ENCODE measurements around the gene CCDC63.

CCDC63 gene

DNA sequence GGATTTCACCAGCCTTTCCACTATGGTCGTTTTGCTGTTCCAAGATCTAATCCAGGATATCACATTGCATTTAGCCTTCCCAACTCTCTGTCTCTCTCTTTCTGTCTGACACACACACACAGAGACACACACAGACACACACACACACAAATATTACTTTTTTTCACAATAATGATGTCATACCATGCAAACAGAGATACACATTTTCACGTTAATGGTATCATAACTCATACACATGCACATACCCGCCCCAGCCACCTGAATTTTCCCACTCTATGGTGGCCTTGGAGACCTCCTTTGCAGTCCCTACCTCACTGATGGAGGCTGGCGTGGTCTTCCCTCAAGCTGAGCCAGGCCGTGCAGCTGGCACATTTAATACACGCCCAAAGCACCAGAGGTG is 80.8 kb downstream of the CCDC63 start:
- TF ChIP-seq POLR2A (IDR thresholded peaks at IDR 0.05; ENCODE audit: extremely low read depth, insufficient read length) (no peak), MYC (IDR thresholded peaks at IDR 0.05; ENCODE audit: low read depth, low read length) (no peak), CTCF (IDR thresholded peaks at IDR 0.05; ENCODE audit: low read depth, low read length) (no peak)
- TF ChIP-seq, protein P1, sequence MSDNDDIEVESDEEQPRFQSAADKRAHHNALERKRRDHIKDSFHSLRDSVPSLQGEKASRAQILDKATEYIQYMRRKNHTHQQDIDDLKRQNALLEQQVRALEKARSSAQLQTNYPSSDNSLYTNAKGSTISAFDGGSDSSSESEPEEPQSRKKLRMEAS (IDR thresholded peaks at IDR 0.05; ENCODE audit: low read depth, low read length): no peak
- H3K4me3 ChIP-seq (ENCODE audit: low read depth, low read length): no peak overlapping the region
- DNase-seq (ENCODE audit: low read depth): no peak

GRCh38 chr12:110928700-110929099 is 81.9 kb downstream of the CCDC63 start:
- H3K4me3 ChIP-seq (ENCODE audit: low read depth, low read length): no peak overlapping the region
- no peak for DNase-seq (ENCODE audit: low read depth)
- TF ChIP-seq POLR2A (IDR thresholded peaks at IDR 0.05; ENCODE audit: extremely low read depth, insufficient read length) (no peak), MYC (IDR thresholded peaks at IDR 0.05; ENCODE audit: low read depth, low read length) (no peak), CTCF (IDR thresholded peaks at IDR 0.05; ENCODE audit: low read depth, low read length) (no peak)
- TF ChIP-seq, protein P1 (IDR thresholded peaks at IDR 0.05; ENCODE audit: low read depth, low read length): no peak

DNA sequence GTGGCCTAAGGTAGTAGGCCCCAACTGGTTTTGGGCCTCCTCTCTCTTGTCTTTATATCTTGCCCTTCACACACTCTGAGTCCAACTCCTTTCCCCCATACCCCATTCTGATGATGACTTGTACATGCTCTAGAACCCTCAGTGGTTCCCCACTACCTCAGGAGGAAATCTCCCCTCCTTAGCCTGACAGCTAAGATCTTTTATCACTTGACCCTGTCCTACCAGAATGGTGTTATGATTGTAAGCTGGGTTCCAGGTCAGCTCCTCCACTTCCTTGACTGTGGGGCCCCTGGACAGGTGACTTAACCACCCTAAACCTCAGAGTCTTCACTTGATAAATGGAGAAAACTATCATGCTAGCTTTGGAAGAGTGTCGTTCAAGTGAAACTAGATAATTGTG is 83.0 kb downstream of the CCDC63 start:
- no peak overlapping the region for H3K4me3 ChIP-seq (ENCODE audit: low read depth, low read length)
- DNase-seq (ENCODE audit: low read depth): no peak
- no peak for TF ChIP-seq MYC (IDR thresholded peaks at IDR 0.05; ENCODE audit: low read depth, low read length)
- TF ChIP-seq POLR2A (IDR thresholded peaks at IDR 0.05; ENCODE audit: extremely low read depth, insufficient read length): no peak
- TF ChIP-seq CTCF (IDR thresholded peaks at IDR 0.05; ENCODE audit: low read depth, low read length): no peak
- TF ChIP-seq, protein P1 (IDR thresholded peaks at IDR 0.05; ENCODE audit: low read depth, low read length): no peak

GRCh38 chr12:110930348-110931314 is 83.8 kb downstream of the CCDC63 start:
- DNase-seq (ENCODE audit: low read depth): no peak
- no peak overlapping the region for H3K4me3 ChIP-seq (ENCODE audit: low read depth, low read length)
- TF ChIP-seq, protein P1 (IDR thresholded peaks at IDR 0.05; ENCODE audit: low read depth, low read length): no peak
- no peak for TF ChIP-seq CTCF (IDR thresholded peaks at IDR 0.05; ENCODE audit: low read depth, low read length)
- no peak for TF ChIP-seq MYC (IDR thresholded peaks at IDR 0.05; ENCODE audit: low read depth, low read length)
- no peak for TF ChIP-seq POLR2A (IDR thresholded peaks at IDR 0.05; ENCODE audit: extremely low read depth, insufficient read length)

DNA sequence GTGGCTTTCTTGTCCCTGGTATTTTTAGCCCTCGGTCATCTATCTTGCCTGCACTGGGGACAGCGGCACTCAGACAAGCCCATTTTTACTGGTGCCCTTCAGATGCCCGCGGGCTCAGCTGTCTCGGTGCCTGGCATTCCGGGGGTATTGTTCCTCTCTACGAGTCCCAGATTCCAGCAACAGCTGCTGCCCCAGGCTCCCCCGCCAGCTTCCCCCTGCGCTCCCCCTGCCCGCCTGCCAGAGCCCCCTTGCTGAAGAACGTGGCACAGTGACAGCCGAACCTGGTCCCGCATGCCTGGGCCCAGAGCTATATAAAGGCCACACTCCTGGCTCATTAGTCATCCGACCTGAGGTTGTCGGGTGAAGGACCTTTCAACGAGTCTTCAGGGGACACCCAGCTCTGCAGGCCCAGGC is 84.5 kb downstream of the CCDC63 start:
- TF ChIP-seq MYC (IDR thresholded peaks at IDR 0.05; ENCODE audit: low read depth, low read length) (no peak), POLR2A (IDR thresholded peaks at IDR 0.05; ENCODE audit: extremely low read depth, insufficient read length) (no peak), CTCF (IDR thresholded peaks at IDR 0.05; ENCODE audit: low read depth, low read length) (no peak)
- TF ChIP-seq, protein P1 (IDR thresholded peaks at IDR 0.05; ENCODE audit: low read depth, low read length): no peak
- H3K4me3 ChIP-seq (ENCODE audit: low read depth, low read length): no peak overlapping the region
- DNase-seq (ENCODE audit: low read depth): no peak

Data from NB4 (cell line).